GM06990 (cell line): ENCODE measurements around the gene ACSM2B.

Source experiments
- DNase-seq: peaks from one replicate; pipeline ENCODE4 v3.0.0-alpha.2; 2011; ENCODE audit not compliant: insufficient read length; ENCODE audit errors: extremely low read depth
- H3K27me3 ChIP-seq: replicated peaks from 2 replicates; pipeline ENCODE4 v1.6.0; 2011; ENCODE audit warnings: low read length; ENCODE audit not compliant: control insufficient read depth, insufficient read depth
- H3K36me3 ChIP-seq: 2 replicates; pipeline ENCODE4 v1.5.1; 2011; ENCODE audit warnings: low read length; ENCODE audit not compliant: control insufficient read depth, insufficient read depth
- H3K4me3 ChIP-seq: replicated peaks from 2 replicates; pipeline ENCODE4 v1.5.1; 2011; ENCODE audit warnings: low read depth, mild to moderate bottlenecking, control low read depth, low read length
- CTCF ChIP-seq: IDR thresholded peaks from 2 replicates; pipeline ENCODE4 v1.5.1; 2011; ENCODE audit warnings: low read length, control low read depth, mild to moderate bottlenecking, inconsistent platforms; ENCODE audit not compliant: insufficient read depth, poor library complexity, severe bottlenecking

Gene ACSM2B

DNA sequence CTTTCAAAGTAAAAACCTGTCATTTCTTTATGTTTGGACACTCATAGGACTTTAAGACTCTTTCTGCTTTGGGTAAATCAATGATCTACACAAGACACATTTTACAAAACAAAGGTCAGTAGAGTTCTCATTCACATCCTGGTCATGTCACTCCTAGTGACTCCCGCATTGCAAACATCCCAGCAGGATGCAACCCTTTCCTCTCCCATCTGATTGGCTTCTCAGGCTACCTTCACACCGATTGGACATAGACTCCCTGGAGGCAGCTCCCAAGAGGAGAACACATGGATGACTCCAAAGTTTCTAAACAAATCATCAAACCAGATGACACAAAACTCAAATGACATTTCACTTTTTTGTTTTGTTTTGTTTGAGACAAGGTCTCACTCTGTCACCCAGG, 43.8 kb upstream of the ACSM2B start:
- Histone ChIP-seq H3K4me3 (no peak overlapping the region), H3K27me3 (no peaks in the 10 kb centered on the region), H3K36me3 (no peaks in the 10 kb centered on the region)
- no peak for DNase-seq
- TF ChIP-seq CTCF, result no peak

DNA sequence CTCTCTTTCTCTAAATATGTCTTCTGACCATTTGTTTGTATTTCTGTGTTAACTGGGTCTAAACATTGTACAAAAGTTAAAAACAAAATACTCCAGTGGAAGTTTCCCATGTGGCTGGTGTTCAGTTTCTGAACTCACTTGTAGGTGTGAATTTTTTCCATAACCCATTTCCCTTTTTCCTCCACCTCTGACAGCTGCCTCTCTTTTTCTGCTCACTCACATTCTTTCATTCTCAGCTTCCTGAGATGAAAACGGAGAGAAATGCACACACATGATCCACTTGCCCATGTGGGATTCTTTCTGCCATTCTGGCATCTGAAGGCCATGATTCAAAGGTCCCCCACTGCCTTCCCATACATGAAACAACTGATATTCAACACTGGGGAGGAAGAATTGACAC, 41.1 kb upstream of the ACSM2B start:
- no peaks in the 10 kb centered on the region; the same call in 1 of the 2 replicates for H3K27me3 ChIP-seq
- TF ChIP-seq CTCF, result no peak
- H3K36me3 ChIP-seq, result no peaks in the 10 kb centered on the region
- no peak for DNase-seq
- H3K4me3 ChIP-seq, result no peak overlapping the region

DNA sequence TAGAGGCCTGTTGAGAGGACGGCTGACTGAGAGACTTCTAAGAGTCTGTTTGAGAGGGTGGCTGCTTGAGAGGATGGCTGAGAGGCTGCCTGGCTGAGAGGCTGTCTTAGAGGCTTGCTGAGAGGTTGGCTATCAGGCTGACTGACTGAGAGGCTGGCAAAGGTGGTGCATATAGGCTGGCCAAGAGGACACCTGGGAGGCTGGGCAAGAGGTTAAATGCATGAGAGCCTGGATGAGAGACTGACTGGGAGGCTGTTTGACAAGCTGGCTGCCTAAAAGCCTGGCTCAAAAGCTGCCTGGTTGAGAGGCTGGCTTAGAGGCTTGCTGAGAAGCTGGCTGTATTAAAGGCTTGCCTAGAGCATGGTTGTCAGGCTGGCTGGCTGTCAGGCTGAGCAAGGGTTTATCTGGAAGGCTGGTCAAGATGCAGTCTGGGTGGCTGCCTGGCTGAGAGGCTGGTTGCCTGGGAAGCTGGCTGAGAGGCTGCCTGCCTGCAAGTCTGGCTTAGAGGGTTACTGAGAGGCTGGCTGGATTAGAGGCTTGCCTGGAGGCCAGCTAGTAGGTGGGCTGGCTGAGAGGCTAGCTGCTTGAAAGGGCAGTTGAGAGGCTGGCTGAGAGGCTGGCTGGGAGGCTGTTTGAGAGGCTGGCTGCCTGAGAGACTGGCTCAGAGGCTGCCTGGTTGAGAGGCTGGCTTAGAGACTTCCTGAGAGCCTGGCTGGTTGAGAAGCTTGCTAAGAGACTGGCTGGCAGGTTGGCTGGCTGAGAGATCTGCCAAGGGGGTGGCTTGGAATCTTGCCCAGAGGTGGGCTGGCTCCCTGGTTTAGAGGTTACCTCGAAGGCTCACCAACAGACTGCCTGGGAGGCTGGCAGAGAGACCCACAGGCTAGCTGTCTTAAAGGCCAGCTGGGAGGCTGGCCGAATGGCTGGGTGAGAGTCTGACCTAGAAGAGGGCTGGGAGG, 38.3 kb upstream of the ACSM2B start:
- Histone ChIP-seq H3K36me3 (no peaks in the 10 kb centered on the region), H3K4me3 (no peak overlapping the region), H3K27me3 (no peaks in the 10 kb centered on the region; the same call in 1 of the 2 replicates)
- no peak for DNase-seq
- TF ChIP-seq CTCF, result no peak

DNA sequence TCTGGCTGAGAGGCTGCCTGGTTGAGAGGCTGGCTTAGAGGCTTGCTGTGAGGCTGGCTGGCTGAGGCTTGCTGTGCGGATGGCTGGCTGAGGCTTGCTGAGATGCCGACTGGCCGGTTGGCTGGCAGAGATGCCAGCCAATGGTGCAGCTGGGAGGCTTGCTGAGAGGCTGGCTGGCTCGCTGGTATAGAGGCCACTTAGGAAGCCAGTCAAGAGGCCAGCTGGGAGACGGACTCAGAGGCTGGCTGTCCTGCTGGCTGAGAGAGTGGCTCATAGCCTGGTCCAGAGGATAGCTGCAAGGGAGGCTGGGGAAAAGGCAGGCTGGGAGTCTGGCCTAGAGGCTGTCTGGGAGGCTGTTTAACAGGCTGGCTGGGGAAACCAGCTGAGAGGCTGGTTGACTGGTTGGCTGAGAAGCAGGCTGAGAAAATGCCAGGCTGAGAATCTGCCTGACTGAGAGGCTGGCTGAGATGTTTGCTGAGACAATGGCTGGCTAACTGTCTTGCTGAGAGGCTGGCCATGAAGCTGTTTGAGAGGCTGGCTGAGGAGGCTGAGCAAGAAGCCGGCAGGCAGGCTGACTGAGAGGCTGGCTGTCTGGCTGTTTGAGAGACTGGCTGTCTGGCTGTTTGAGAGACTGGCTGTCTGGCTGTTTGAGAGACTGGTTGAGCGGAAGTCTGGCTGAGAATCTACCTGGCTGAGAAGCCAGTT, 37.5 kb upstream of the ACSM2B start:
- Histone ChIP-seq H3K27me3 (no peaks in the 10 kb centered on the region; the same call in 1 of the 2 replicates), H3K4me3 (no peak overlapping the region), H3K36me3 (no peaks in the 10 kb centered on the region)
- TF ChIP-seq CTCF, result no peak
- no peak for DNase-seq

- H3K27me3 ChIP-seq, result no peaks in the 10 kb centered on the region; the same call in 1 of the 2 replicates
- no peak overlapping the region for H3K4me3 ChIP-seq
- TF ChIP-seq CTCF, result no peak
- DNase-seq, result no peak
- H3K36me3 ChIP-seq, result no peaks in the 10 kb centered on the region
These were observed 36.6 kb upstream of the ACSM2B start for GRCh38 chr16:20612551-20613480.
